Endothelial cell of umbilical vein (primary cell): Measurements from ENCODE around the gene GRB2. TPM values are rescaled to one million over a fixed set of nuclear protein-coding genes. Genes with fewer than 3 reads are reported as not detected.

ENCODE experiments used
- BruUV-seq: library from RNA; stranded (reverse); fragments of 400-500 nt; replicated peaks from 2 replicates; lab custom pipeline; 2021; lab: Mats Ljungman, UMichigan
- CTCF ChIA-PET: fragments of 300-600, 350-600 bp; sonication (Branson Sonifier 250); formaldehyde crosslinking; loops from one replicate; lab custom pipeline; 2021; ENCODE audit warnings: antibody characterized with exemption, inconsistent platforms; lab: Charles Lee
- POLR2A ChIA-PET: fragments of 300-600, 350-600 bp; sonication (Branson Sonifier 250); formaldehyde crosslinking; loops from one replicate; lab custom pipeline; 2021; ENCODE audit warnings: antibody characterized with exemption, inconsistent platforms; lab: Charles Lee
- DNase-seq: peaks from one replicate; pipeline ENCODE4 v3.0.0-alpha.2; 2011; ENCODE audit warnings: low read depth, low spot score
- FAIRE-seq: peaks from 2 replicates; lab custom pipeline; 2011; peaks lifted over from hg19 to GRCh38; lab: Jason Lieb, UNC
- H2AFZ ChIP-seq: 2 replicates; pipeline ENCODE4 v1.6.0; 2012; ENCODE audit warnings: low read depth, low read length, control low read depth, inconsistent platforms
- H3K27ac ChIP-seq: 2 replicates; pipeline ENCODE4 v1.5.1; 2011; ENCODE audit warnings: low read depth, mild to moderate bottlenecking, control low read depth, low read length, moderate library complexity; ENCODE audit not compliant: insufficient read depth
- H3K27me3 ChIP-seq, 2 experiments: 2 replicates each; pipeline versions ENCODE4 v1.6.0 to v1.6.1; 2011; ENCODE audit warnings: low read length in 2 of 2, mixed read lengths in 1 of 2; ENCODE audit not compliant: control insufficient read depth in 2 of 2, insufficient read depth in 2 of 2
- H3K36me3 ChIP-seq, 2 experiments: 2 replicates in 1 of 2; 3 replicates in 1 of 2; pipeline ENCODE4 v1.5.1; 2011; ENCODE audit warnings: low read length in 2 of 2, mild to moderate bottlenecking in 1 of 2, moderate library complexity in 1 of 2; ENCODE audit not compliant: control insufficient read depth in 2 of 2, insufficient read depth in 2 of 2; ENCODE audit errors: extremely low read depth in 1 of 2
- H3K4me1 ChIP-seq: 3 replicates; pipeline ENCODE4 v1.5.1; 2011; ENCODE audit warnings: mild to moderate bottlenecking, low read length; ENCODE audit not compliant: control insufficient read depth, insufficient read depth; ENCODE audit errors: extremely low read depth
- H3K4me2 ChIP-seq: 2 replicates; pipeline ENCODE4 v1.6.1; 2011; ENCODE audit warnings: low read length, control low read depth, mixed read lengths; ENCODE audit not compliant: insufficient read depth
- H3K4me3 ChIP-seq, 3 experiments: fragments of 200-600 bp in 1 of 3; sonication (generic), shearing (Covaris generic) in 1 of 3; replicated peaks in 1 of 3; 2 replicates each; pipeline ENCODE4 v1.5.1; 2011 to 2016; ENCODE audit warnings: control low read depth in 3 of 3, low read length in 3 of 3, mild to moderate bottlenecking in 2 of 3, inconsistent platforms in 1 of 3, low read depth in 1 of 3, moderate library complexity in 1 of 3; ENCODE audit not compliant: insufficient read depth in 1 of 3
- H3K79me2 ChIP-seq: 2 replicates; pipeline ENCODE4 v1.6.0; 2012; ENCODE audit warnings: low read length, inconsistent platforms; ENCODE audit not compliant: control insufficient read depth, insufficient read depth
- H3K9ac ChIP-seq: replicated peaks from 2 replicates; pipeline ENCODE3; 2011; ENCODE audit warnings: low read length, control low read depth; ENCODE audit not compliant: insufficient read depth; ENCODE audit errors: extremely low read depth
- H3K9me1 ChIP-seq: replicated peaks from 3 replicates; pipeline ENCODE4 v1.6.0; 2011; ENCODE audit warnings: mild to moderate bottlenecking, low read length; ENCODE audit not compliant: control insufficient read depth, insufficient read depth; ENCODE audit errors: extremely low read depth
- H3K9me3 ChIP-seq: replicated peaks from 2 replicates; pipeline ENCODE4 v1.5.1; 2012; ENCODE audit warnings: low read length, inconsistent platforms; ENCODE audit not compliant: control insufficient read depth, insufficient read depth
- H4K20me1 ChIP-seq: replicated peaks from 2 replicates; pipeline ENCODE3; 2011; ENCODE audit warnings: mild to moderate bottlenecking, low read length; ENCODE audit not compliant: control insufficient read depth, insufficient read depth; ENCODE audit errors: extremely low read depth
- CTCF ChIP-seq, 2 donors: IDR thresholded peaks; 1 replicate in 1 of 2; 2 replicates in 1 of 2; pipeline ENCODE4 v1.5.1; 2011; ENCODE audit warnings: low read length in 2 of 2, mild to moderate bottlenecking in 2 of 2, moderate library complexity in 2 of 2, control low read depth in 1 of 2, inconsistent platforms in 1 of 2, low read depth in 1 of 2; ENCODE audit not compliant: insufficient read depth in 1 of 2; ENCODE audit errors: extremely low read depth in 1 of 2
- EZH2 ChIP-seq: IDR thresholded peaks from 2 replicates; pipeline ENCODE4 v1.6.1; 2012; ENCODE audit warnings: borderline replicate concordance, low read depth, mild to moderate bottlenecking, moderate library complexity, low read length, inconsistent platforms; ENCODE audit not compliant: severe bottlenecking
- FOS ChIP-seq: IDR thresholded peaks from 2 replicates; pipeline ENCODE4 v1.6.1; 2011; ENCODE audit warnings: mild to moderate bottlenecking, low read length, moderate library complexity, borderline replicate concordance; ENCODE audit not compliant: insufficient read depth
- GATA2 ChIP-seq: IDR thresholded peaks from 2 replicates; pipeline ENCODE4 v1.7.0; 2011; ENCODE audit warnings: low read depth, mild to moderate bottlenecking, moderate library complexity, mixed read lengths, low read length; ENCODE audit not compliant: insufficient read length, insufficient read depth
- JUN ChIP-seq: IDR thresholded peaks from 2 replicates; pipeline ENCODE4 v1.6.1; 2011; ENCODE audit warnings: borderline replicate concordance, low read depth; ENCODE audit not compliant: insufficient read length, insufficient read depth
- MAX ChIP-seq: IDR thresholded peaks from 2 replicates; pipeline ENCODE4 v1.6.1; 2011; ENCODE audit not compliant: insufficient read depth, insufficient read length
- MYC ChIP-seq: IDR thresholded peaks from one replicate; pipeline ENCODE4 v1.6.1; 2011; ENCODE audit warnings: mild to moderate bottlenecking, low read depth, low read length
- POLR2A ChIP-seq: IDR thresholded peaks from 2 replicates; pipeline ENCODE4 v1.6.1; 2012; ENCODE audit warnings: low read depth, mild to moderate bottlenecking, control low read depth, low read length
- POLR2AphosphoS5 ChIP-seq: IDR thresholded peaks from 2 replicates; pipeline ENCODE4 v1.6.1; 2012; ENCODE audit warnings: low read depth, mild to moderate bottlenecking, control low read depth, low read length, moderate library complexity; ENCODE audit not compliant: insufficient read depth
- dilution Hi-C: fragments of 300-500 bp; cut with MboI; formaldehyde crosslinking; loops from one replicate; pipeline ENCODE4 v1.15.0; 2019; ENCODE audit warnings: low sequenced_read_pairs; ENCODE audit not compliant: extremely low pct_ligation_motif_present
- intact Hi-C: fragments of 100-400 bp; cut with micrococcal nuclease; formaldehyde crosslinking; loops from one replicate; pipeline ENCODE4 v1.10.0; 2022
- polyA plus RNA-seq, 4 experiments: library from polyadenylated mRNA; depleted of rRNA in 3 of 4; stranded (reverse) in 3 of 4; unstranded in 1 of 4; fragments of >200 nt; gene quantifications; 2 replicates each; pipeline versions ENCODE4 v1.2.1 to v1.2.3, GENCODE V29; 2011 to 2012; ENCODE audit warnings: missing spikeins in 1 of 4
- total RNA-seq: library from RNA; stranded (reverse); gene quantifications from 2 replicates; pipeline ENCODE4 v1.2.3, GENCODE V29; 2021

GRB2 gene
- total and polyA plus RNA-seq, 2 donors (not counting 3 experiments of a cell fraction or from before 2014, with no cell fraction given), result 51.5 to 93.9 TPM

DNA sequence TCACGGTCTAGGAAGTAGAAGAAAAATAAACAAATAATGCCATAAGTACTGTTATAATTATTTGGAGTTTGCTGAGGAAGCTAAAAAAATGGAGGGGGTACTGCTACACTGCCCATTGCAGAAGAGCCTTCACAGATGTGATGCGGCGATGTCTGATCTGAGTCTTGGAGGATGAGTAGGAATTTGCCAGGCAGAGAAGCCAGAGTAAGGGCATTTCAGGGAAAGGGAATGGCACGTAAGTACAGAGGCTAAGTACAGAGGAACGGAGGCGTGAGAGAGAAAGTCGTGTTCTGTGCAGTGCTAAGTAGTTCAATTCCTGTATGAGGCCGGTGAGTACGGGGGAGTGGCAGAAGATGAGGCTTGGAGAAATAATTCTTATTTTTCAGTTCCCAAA is 741 bp upstream of the GRB2 start:
- FAIRE-seq (peak; percentile 35), DNase-seq (no peak)
- ChIA-PET POLR2A (interaction anchor here (0.6 to 1.1 kb wide), 7 partner anchors 13 to 156 kb away, joined by 3 to 5 read pairs (median 4); partner anchors contain the start of genes MIF4GD and SLC25A19), CTCF (interaction anchor here (1.0 to 9.9 kb wide), 11 partner anchors 12 to 227 kb away, joined by 3 to 178 read pairs (median 5); partner anchors contain the start of genes MIF4GD, SLC25A19 and SMIM5)
- Histone ChIP-seq H3K9me3 (no peaks in the 10 kb centered on the region), H3K4me1 (peaks cover 12% of the 10 kb centered on the region), H3K9ac (peak overlapping the region; percentile 59), H3K36me3 (no peaks in the 10 kb centered on the region), H3K4me3 (peak overlapping the region; percentile 31 to 83 (median 51)), H3K79me2 (peaks cover 42% of the 10 kb centered on the region), H3K27me3 (peaks cover 2% of the 10 kb centered on the region in 2 experiments), H3K9me1 (no peaks in the 10 kb centered on the region), H2AFZ (peak overlapping the region; percentile 94), H3K27ac (no peak overlapping the region), H4K20me1 (peaks cover 2% of the 10 kb centered on the region), H3K4me2 (peak overlapping the region; percentile 97)
- BruUV-seq, result no TSS peak
- dilution Hi-C loops, result no loop called here
- TF ChIP-seq MYC (no peak), FOS (no peak), CTCF (IDR thresholded peaks at IDR 0.05; ENCODE audit: extremely low read depth in 1 of 2, insufficient read depth in 1 of 2, low read depth in 1 of 2, low read length in 2 of 2) (no peak), MAX (no peak), JUN (no peak), GATA2 (no peak), EZH2 (no peak), POLR2A (no peak), POLR2AphosphoS5 (no peak)
- intact Hi-C loops, result no loop called here
